Astrocyte (in vitro differentiated cells and primary cell): ENCODE data around the gene HMCN1. TPM values are rescaled to one million over a fixed set of nuclear protein-coding genes. Genes with fewer than 3 reads are reported as not detected.

Experiments used
- DNase-seq: peaks from one replicate; pipeline ENCODE4 v3.0.0-alpha.2; 2010; ENCODE audit warnings: low read depth
- FAIRE-seq: peaks from 2 replicates; lab custom pipeline; 2011; peaks lifted over from hg19 to GRCh38; lab: Jason Lieb, UNC
- H2AFZ ChIP-seq: 2 replicates; pipeline ENCODE4 v1.6.0; 2012; ENCODE audit warnings: low read depth, low read length, inconsistent platforms
- H3K27ac ChIP-seq: 2 replicates; pipeline ENCODE4 v1.5.1; 2011; ENCODE audit warnings: low read depth, low read length, inconsistent platforms
- H3K27me3 ChIP-seq: 2 replicates; pipeline ENCODE4 v1.6.0; 2011; ENCODE audit warnings: low read length, inconsistent platforms; ENCODE audit not compliant: insufficient read depth
- H3K36me3 ChIP-seq: 2 replicates; pipeline ENCODE4 v1.5.1; 2011; ENCODE audit warnings: low read length, inconsistent platforms; ENCODE audit not compliant: insufficient read depth
- H3K4me1 ChIP-seq: 2 replicates; pipeline ENCODE4 v1.5.1; 2011; ENCODE audit warnings: low read length, inconsistent platforms; ENCODE audit not compliant: insufficient read depth
- H3K4me2 ChIP-seq: 2 replicates; pipeline ENCODE4 v1.6.0; 2012; ENCODE audit warnings: low read length, inconsistent platforms
- H3K4me3 ChIP-seq: 2 replicates; pipeline ENCODE4 v1.5.1; 2011; ENCODE audit warnings: low read depth, mild to moderate bottlenecking, low read length, inconsistent platforms; ENCODE audit not compliant: insufficient read depth
- H3K79me2 ChIP-seq: 2 replicates; pipeline ENCODE4 v1.6.0; 2012; ENCODE audit warnings: mild to moderate bottlenecking, low read length, inconsistent platforms; ENCODE audit not compliant: insufficient read depth
- H3K9ac ChIP-seq: 2 replicates; pipeline ENCODE4 v1.6.0; 2012; ENCODE audit warnings: mild to moderate bottlenecking, low read length, inconsistent platforms
- H3K9me3 ChIP-seq: 2 replicates; pipeline ENCODE4 v1.5.1; 2012; ENCODE audit warnings: low read depth, mild to moderate bottlenecking, low read length, inconsistent platforms; ENCODE audit not compliant: insufficient read depth
- H4K20me1 ChIP-seq: 2 replicates; pipeline ENCODE4 v1.6.0; 2012; ENCODE audit warnings: low read length, inconsistent platforms; ENCODE audit not compliant: insufficient read depth
- H3K27ac Mint-ChIP-seq: one replicate; pipeline ENCODE4 v1.8.0; 2021; ENCODE audit warnings: mild to moderate bottlenecking, mixed read lengths; ENCODE audit not compliant: unreplicated experiment
- H3K27me3 Mint-ChIP-seq: one replicate; pipeline ENCODE4 v1.8.0; 2021; ENCODE audit warnings: low read depth, mixed read lengths; ENCODE audit not compliant: unreplicated experiment
- H3K36me3 Mint-ChIP-seq: one replicate; pipeline ENCODE4 v1.8.0; 2021; ENCODE audit warnings: low read depth, mixed read lengths; ENCODE audit not compliant: unreplicated experiment
- H3K4me1 Mint-ChIP-seq: one replicate; pipeline ENCODE4 v1.8.0; 2021; ENCODE audit warnings: low read depth, mixed read lengths; ENCODE audit not compliant: unreplicated experiment
- H3K4me3 Mint-ChIP-seq: one replicate; pipeline ENCODE4 v1.8.0; 2021; ENCODE audit warnings: mild to moderate bottlenecking, moderate library complexity, mixed read lengths; ENCODE audit not compliant: unreplicated experiment
- H3K9me3 Mint-ChIP-seq: one replicate; pipeline ENCODE4 v1.8.0; 2021; ENCODE audit warnings: mild to moderate bottlenecking, mixed read lengths; ENCODE audit not compliant: unreplicated experiment
- EZH2 ChIP-seq: IDR thresholded peaks from 2 replicates; pipeline ENCODE4 v1.6.1; 2012; ENCODE audit warnings: mild to moderate bottlenecking, low read length, inconsistent platforms; ENCODE audit not compliant: insufficient read depth
- total RNA-seq: library from RNA; stranded (reverse); gene quantifications from 2 replicates; pipeline ENCODE4 v1.2.1, GENCODE V29; 2021
- TF ChIP-seq, protein P1 (sequence below): IDR thresholded peaks from 2 replicates; pipeline ENCODE4 v1.5.1; 2011; ENCODE audit warnings: low read depth, mild to moderate bottlenecking, inconsistent platforms, low read length, moderate library complexity; ENCODE audit not compliant: insufficient read depth

HMCN1 gene
- total RNA-seq, 1 donor from 2014 or later: 19.7 TPM

DNA sequence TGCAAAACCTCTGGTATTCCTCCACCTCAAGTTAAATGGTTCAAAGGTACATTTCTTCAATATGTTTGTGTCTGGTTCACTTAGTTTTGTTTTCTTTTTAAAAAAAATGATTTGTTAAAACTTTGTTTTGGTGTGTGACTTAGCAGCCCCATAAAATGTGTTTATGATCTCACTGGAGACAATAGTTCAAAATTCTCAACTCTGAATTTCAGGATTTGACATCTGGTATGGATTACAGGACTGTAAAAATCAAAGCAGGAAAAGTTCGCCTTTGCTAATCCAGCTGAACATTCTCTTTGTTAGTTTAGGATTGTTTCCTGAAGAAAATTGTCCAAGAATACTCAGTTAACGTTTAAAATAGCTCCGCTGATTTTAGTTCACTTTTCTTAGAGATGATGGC lies 231.7 kb downstream of the HMCN1 start:
- Histone ChIP-seq H3K4me3 (no peak overlapping the region), H3K27ac (no peak overlapping the region), H3K4me1 (peaks cover 11% of the 10 kb centered on the region), H3K79me2 (no peaks in the 10 kb centered on the region), H3K9ac (no peak overlapping the region), H2AFZ (no peak overlapping the region), H3K27me3 (no peaks in the 10 kb centered on the region), H4K20me1 (no peaks in the 10 kb centered on the region), H3K4me2 (no peak overlapping the region), H3K36me3 (no peaks in the 10 kb centered on the region), H3K9me3 (no peaks in the 10 kb centered on the region)
- H3K4me1 Mint-ChIP-seq: peaks cover 44% of the 10 kb centered on the region
- H3K27me3 Mint-ChIP-seq: no peaks in the 10 kb centered on the region
- DNase-seq: no peak
- H3K9me3 Mint-ChIP-seq: no peaks in the 10 kb centered on the region
- no peak for TF ChIP-seq EZH2
- TF ChIP-seq, protein P1, sequence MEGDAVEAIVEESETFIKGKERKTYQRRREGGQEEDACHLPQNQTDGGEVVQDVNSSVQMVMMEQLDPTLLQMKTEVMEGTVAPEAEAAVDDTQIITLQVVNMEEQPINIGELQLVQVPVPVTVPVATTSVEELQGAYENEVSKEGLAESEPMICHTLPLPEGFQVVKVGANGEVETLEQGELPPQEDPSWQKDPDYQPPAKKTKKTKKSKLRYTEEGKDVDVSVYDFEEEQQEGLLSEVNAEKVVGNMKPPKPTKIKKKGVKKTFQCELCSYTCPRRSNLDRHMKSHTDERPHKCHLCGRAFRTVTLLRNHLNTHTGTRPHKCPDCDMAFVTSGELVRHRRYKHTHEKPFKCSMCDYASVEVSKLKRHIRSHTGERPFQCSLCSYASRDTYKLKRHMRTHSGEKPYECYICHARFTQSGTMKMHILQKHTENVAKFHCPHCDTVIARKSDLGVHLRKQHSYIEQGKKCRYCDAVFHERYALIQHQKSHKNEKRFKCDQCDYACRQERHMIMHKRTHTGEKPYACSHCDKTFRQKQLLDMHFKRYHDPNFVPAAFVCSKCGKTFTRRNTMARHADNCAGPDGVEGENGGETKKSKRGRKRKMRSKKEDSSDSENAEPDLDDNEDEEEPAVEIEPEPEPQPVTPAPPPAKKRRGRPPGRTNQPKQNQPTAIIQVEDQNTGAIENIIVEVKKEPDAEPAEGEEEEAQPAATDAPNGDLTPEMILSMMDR: no peak
- peak; percentile 45 for FAIRE-seq
- peak overlapping the region; percentile 50 for H3K27ac Mint-ChIP-seq
- H3K36me3 Mint-ChIP-seq: no peaks in the 10 kb centered on the region
- H3K4me3 Mint-ChIP-seq: no peak overlapping the region

DNA sequence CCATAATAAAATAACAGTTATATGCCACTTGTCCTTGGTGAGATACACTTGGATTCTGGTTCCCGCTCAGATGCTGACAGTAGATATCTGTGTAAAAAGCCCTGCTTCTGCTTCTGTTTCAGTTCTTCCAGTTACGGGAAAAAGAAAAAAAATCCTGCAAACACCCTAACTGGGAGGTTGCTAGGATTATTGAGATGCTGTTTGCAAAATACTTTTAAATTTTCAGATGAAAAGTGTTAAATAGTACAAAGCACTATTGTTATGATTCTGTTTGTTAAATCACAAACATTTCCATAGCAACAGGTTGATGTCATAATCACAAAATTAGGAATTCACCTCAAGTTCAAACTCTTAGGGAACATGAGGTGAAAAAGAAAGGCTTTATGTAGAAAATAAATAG lies 232.3 kb downstream of the HMCN1 start:
- no peaks in the 10 kb centered on the region for H3K36me3 Mint-ChIP-seq
- Histone ChIP-seq H3K36me3 (no peaks in the 10 kb centered on the region), H3K4me3 (no peak overlapping the region), H3K9ac (no peak overlapping the region), H4K20me1 (no peaks in the 10 kb centered on the region), H3K27ac (no peak overlapping the region), H2AFZ (no peak overlapping the region), H3K79me2 (no peaks in the 10 kb centered on the region), H3K9me3 (no peaks in the 10 kb centered on the region), H3K4me1 (peaks cover 17% of the 10 kb centered on the region), H3K27me3 (no peaks in the 10 kb centered on the region), H3K4me2 (no peak overlapping the region)
- no peak overlapping the region for H3K4me3 Mint-ChIP-seq
- H3K27me3 Mint-ChIP-seq: no peaks in the 10 kb centered on the region
- TF ChIP-seq, protein P1: no peak
- TF ChIP-seq EZH2: no peak
- no peak for DNase-seq
- H3K4me1 Mint-ChIP-seq: peaks cover 41% of the 10 kb centered on the region
- H3K27ac Mint-ChIP-seq: peak overlapping the region; percentile 50
- FAIRE-seq: no peak
- no peaks in the 10 kb centered on the region for H3K9me3 Mint-ChIP-seq

DNA sequence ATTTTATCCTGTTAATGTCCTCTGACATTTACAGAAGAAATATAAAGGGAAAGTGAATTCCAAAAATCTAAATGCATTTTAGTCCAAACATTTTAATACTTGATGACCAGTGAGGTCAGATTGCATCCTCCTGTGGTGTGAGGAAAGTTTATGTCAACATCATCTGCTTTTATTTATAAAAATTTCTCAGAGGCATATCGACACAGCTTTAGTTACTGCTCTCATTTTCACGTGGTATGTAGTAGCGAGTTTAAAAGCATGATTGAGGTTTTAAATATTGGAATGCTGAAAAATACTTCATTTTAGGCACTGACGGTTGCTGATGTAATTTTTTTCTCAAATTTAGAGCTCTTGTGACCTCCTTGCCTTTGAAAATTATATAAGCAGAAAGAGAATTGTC lies 234.8 kb downstream of the HMCN1 start:
- Histone ChIP-seq H2AFZ (no peak overlapping the region), H3K27me3 (no peaks in the 10 kb centered on the region), H3K9ac (no peak overlapping the region), H3K36me3 (no peaks in the 10 kb centered on the region), H3K9me3 (no peaks in the 10 kb centered on the region), H3K4me1 (peaks cover 40% of the 10 kb centered on the region), H3K27ac (peak overlapping the region; percentile 37), H3K79me2 (no peaks in the 10 kb centered on the region), H4K20me1 (no peaks in the 10 kb centered on the region), H3K4me2 (peak overlapping the region; percentile 16), H3K4me3 (no peak overlapping the region)
- H3K36me3 Mint-ChIP-seq: no peaks in the 10 kb centered on the region
- DNase-seq (no peak), FAIRE-seq (no peak)
- no peaks in the 10 kb centered on the region for H3K9me3 Mint-ChIP-seq
- peak overlapping the region; percentile 92 for H3K27ac Mint-ChIP-seq
- TF ChIP-seq EZH2: no peak
- TF ChIP-seq, protein P1: no peak
- no peak overlapping the region for H3K4me3 Mint-ChIP-seq
- H3K27me3 Mint-ChIP-seq: no peaks in the 10 kb centered on the region
- H3K4me1 Mint-ChIP-seq: peaks cover 57% of the 10 kb centered on the region
